LNCAP (cell line): Measurements from ENCODE around the gene WDR72.

ENCODE experiments used
- CTCF ChIP-seq: fragments of 450-650 bp; IDR thresholded peaks from 2 replicates; pipeline ENCODE4 v1.5.1; 2017; ENCODE audit warnings: mild to moderate bottlenecking

WDR72 gene

GRCh38 chr15:53564647-53565046 lies 194.8 kb downstream of the WDR72 start:
- no peak for TF ChIP-seq CTCF

- TF ChIP-seq CTCF: no peak
These were observed 195.8 kb downstream of the WDR72 start for GRCh38 chr15:53563627-53564026.

GRCh38 chr15:53559364-53560277 lies 199.8 kb downstream of the WDR72 start:
- no peak for TF ChIP-seq CTCF

- no peak for TF ChIP-seq CTCF
These were observed 201.1 kb downstream of the WDR72 start for GRCh38 chr15:53558384-53558783.

- TF ChIP-seq CTCF: no peak
These were observed 204.2 kb downstream of the WDR72 start for GRCh38 chr15:53555226-53555625.

- TF ChIP-seq CTCF: no peak
These were observed 209.7 kb downstream of the WDR72 start for GRCh38 chr15:53549697-53550305.

- TF ChIP-seq CTCF: no peak
These were observed 211.2 kb downstream of the WDR72 start for GRCh38 chr15:53548236-53548635.
